ENCODE results near the gene UBE2O. TPM values are rescaled to one million over a fixed set of nuclear protein-coding genes. Genes with fewer than 3 reads are reported as not detected.

Gene UBE2O
- total RNA-seq, 1 donor from 2014 or later = 25.8 TPM

DNA sequence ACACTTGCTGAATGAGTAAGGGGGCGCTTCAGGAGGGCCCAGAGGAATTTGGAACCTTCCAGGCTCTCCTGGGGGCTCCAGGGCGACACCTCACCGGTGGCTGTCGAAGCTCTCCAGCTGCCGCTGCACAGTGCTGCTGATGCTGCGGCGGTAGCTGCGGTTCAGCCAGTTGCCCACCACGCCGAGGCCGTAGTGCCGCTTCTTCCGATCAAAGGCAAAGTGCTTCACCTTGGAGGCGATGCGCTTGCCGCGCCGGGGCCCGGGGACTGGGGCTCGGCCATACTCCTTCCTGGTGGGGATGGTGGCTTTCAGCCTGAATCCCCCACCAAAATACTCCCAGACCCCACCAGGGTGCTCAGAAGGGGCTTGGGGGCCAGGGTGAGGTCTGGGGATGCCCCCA is 23.8 kb upstream of the UBE2O start:
- no peak for FAIRE-seq
- Histone ChIP-seq H3K27ac (ENCODE audit: low read depth, low read length) (no peak overlapping the region), H4K20me1 (ENCODE audit: insufficient read depth, low read length) (no peaks in the 10 kb centered on the region), H3K27me3 (ENCODE audit: insufficient read depth, low read length) (no peaks in the 10 kb centered on the region), H3K4me1 (ENCODE audit: insufficient read depth, low read length) (peaks cover 8% of the 10 kb centered on the region), H3K4me2 (ENCODE audit: low read length) (no peak overlapping the region), H2AFZ (ENCODE audit: low read depth, low read length) (no peak overlapping the region), H3K36me3 (ENCODE audit: insufficient read depth, low read length) (no peaks in the 10 kb centered on the region), H3K9me3 (ENCODE audit: insufficient read depth, low read depth, low read length) (no peaks in the 10 kb centered on the region), H3K4me3 (ENCODE audit: insufficient read depth, low read depth, low read length) (no peak overlapping the region), H3K9ac (ENCODE audit: low read length) (no peak overlapping the region), H3K79me2 (ENCODE audit: insufficient read depth, low read length) (no peaks in the 10 kb centered on the region)
- H3K36me3 Mint-ChIP-seq (ENCODE audit: low read depth, unreplicated experiment) = peaks cover 16% of the 10 kb centered on the region
- H3K4me3 Mint-ChIP-seq (ENCODE audit: unreplicated experiment) = no peak overlapping the region
- H3K27me3 Mint-ChIP-seq (ENCODE audit: low read depth, unreplicated experiment) = no peaks in the 10 kb centered on the region
- TF ChIP-seq EZH2 (IDR thresholded peaks at IDR 0.05; ENCODE audit: insufficient read depth, low read length) = no peak
- TF ChIP-seq, protein P1, sequence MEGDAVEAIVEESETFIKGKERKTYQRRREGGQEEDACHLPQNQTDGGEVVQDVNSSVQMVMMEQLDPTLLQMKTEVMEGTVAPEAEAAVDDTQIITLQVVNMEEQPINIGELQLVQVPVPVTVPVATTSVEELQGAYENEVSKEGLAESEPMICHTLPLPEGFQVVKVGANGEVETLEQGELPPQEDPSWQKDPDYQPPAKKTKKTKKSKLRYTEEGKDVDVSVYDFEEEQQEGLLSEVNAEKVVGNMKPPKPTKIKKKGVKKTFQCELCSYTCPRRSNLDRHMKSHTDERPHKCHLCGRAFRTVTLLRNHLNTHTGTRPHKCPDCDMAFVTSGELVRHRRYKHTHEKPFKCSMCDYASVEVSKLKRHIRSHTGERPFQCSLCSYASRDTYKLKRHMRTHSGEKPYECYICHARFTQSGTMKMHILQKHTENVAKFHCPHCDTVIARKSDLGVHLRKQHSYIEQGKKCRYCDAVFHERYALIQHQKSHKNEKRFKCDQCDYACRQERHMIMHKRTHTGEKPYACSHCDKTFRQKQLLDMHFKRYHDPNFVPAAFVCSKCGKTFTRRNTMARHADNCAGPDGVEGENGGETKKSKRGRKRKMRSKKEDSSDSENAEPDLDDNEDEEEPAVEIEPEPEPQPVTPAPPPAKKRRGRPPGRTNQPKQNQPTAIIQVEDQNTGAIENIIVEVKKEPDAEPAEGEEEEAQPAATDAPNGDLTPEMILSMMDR (IDR thresholded peaks at IDR 0.05; ENCODE audit: insufficient read depth, low read depth, low read length) = no peak
- peaks cover 1% of the 10 kb centered on the region for H3K4me1 Mint-ChIP-seq (ENCODE audit: low read depth, unreplicated experiment)
- peaks cover 2% of the 10 kb centered on the region for H3K9me3 Mint-ChIP-seq (ENCODE audit: unreplicated experiment)
- no peak for DNase-seq (ENCODE audit: low read depth)
- H3K27ac Mint-ChIP-seq (ENCODE audit: unreplicated experiment) = no peak overlapping the region

DNA sequence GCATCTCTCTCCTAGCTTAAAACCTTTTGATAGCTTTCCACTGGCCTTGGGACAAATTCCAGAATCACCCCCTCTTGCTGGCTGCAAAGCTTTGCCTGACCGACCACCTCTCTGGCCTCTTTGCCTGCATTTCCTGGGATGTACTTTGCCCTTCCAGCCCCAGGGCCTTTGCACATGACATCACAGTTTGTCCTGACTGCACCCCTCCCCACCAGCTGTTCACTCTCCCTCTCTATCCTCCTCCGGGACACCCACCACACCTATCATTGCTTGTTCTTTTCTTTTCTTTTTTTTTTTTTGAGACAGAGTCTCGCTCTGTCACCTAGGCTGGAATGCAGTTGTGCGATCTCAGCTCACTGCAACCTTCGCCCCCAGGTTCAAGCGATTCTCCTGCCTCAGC is 22.4 kb upstream of the UBE2O start:
- H3K9ac ChIP-seq (ENCODE audit: low read length) = no peak overlapping the region
- FAIRE-seq = no peak
- H3K27ac Mint-ChIP-seq (ENCODE audit: unreplicated experiment) = no peak overlapping the region

GRCh38 chr17:76474894-76475293 is 21.9 kb upstream of the UBE2O start:
- TF ChIP-seq, protein P1 (IDR thresholded peaks at IDR 0.05; ENCODE audit: insufficient read depth, low read depth, low read length) = no peak
- TF ChIP-seq EZH2 (IDR thresholded peaks at IDR 0.05; ENCODE audit: insufficient read depth, low read length) = no peak
- no peak overlapping the region for H3K27ac Mint-ChIP-seq (ENCODE audit: unreplicated experiment)
- FAIRE-seq (no peak), DNase-seq (ENCODE audit: low read depth) (no peak)
- H3K36me3 ChIP-seq (ENCODE audit: insufficient read depth, low read length) = no peaks in the 10 kb centered on the region
- H3K27me3 Mint-ChIP-seq (ENCODE audit: low read depth, unreplicated experiment) = peaks cover 2% of the 10 kb centered on the region
- H3K4me1 ChIP-seq (ENCODE audit: insufficient read depth, low read length) = no peaks in the 10 kb centered on the region
- no peak overlapping the region for H3K4me3 Mint-ChIP-seq (ENCODE audit: unreplicated experiment)
- H3K79me2 ChIP-seq (ENCODE audit: insufficient read depth, low read length) = no peaks in the 10 kb centered on the region
- no peak overlapping the region for H3K9ac ChIP-seq (ENCODE audit: low read length)
- H4K20me1 ChIP-seq (ENCODE audit: insufficient read depth, low read length) = no peaks in the 10 kb centered on the region
- no peaks in the 10 kb centered on the region for H3K9me3 ChIP-seq (ENCODE audit: insufficient read depth, low read depth, low read length)
- H3K27me3 ChIP-seq (ENCODE audit: insufficient read depth, low read length) = no peaks in the 10 kb centered on the region
- no peak overlapping the region for H3K4me2 ChIP-seq (ENCODE audit: low read length)
- H3K27ac ChIP-seq (ENCODE audit: low read depth, low read length) = no peak overlapping the region
- no peak overlapping the region for H3K4me3 ChIP-seq (ENCODE audit: insufficient read depth, low read depth, low read length)
- H2AFZ ChIP-seq (ENCODE audit: low read depth, low read length) = no peak overlapping the region
- peaks cover 26% of the 10 kb centered on the region for H3K36me3 Mint-ChIP-seq (ENCODE audit: low read depth, unreplicated experiment)
- H3K4me1 Mint-ChIP-seq (ENCODE audit: low read depth, unreplicated experiment) = no peaks in the 10 kb centered on the region
- peaks cover 2% of the 10 kb centered on the region for H3K9me3 Mint-ChIP-seq (ENCODE audit: unreplicated experiment)

More for the DNA sequence above, 22.4 kb upstream of the UBE2O start:
- Mint-ChIP-seq H3K36me3 (ENCODE audit: low read depth, unreplicated experiment) (peaks cover 26% of the 10 kb centered on the region), H3K27me3 (ENCODE audit: low read depth, unreplicated experiment) (peaks cover 2% of the 10 kb centered on the region), H3K4me3 (ENCODE audit: unreplicated experiment) (no peak overlapping the region), H3K4me1 (ENCODE audit: low read depth, unreplicated experiment) (no peaks in the 10 kb centered on the region), H3K9me3 (ENCODE audit: unreplicated experiment) (peaks cover 2% of the 10 kb centered on the region)
- no peak overlapping the region for H3K4me2 ChIP-seq (ENCODE audit: low read length)
- no peaks in the 10 kb centered on the region for H3K36me3 ChIP-seq (ENCODE audit: insufficient read depth, low read length)
- no peaks in the 10 kb centered on the region for H3K79me2 ChIP-seq (ENCODE audit: insufficient read depth, low read length)
- H3K4me1 ChIP-seq (ENCODE audit: insufficient read depth, low read length) = peaks cover under 1% of the 10 kb centered on the region
- DNase-seq (ENCODE audit: low read depth) = no peak
- H4K20me1 ChIP-seq (ENCODE audit: insufficient read depth, low read length) = no peaks in the 10 kb centered on the region
- TF ChIP-seq, protein P1 (IDR thresholded peaks at IDR 0.05; ENCODE audit: insufficient read depth, low read depth, low read length) = no peak
- TF ChIP-seq EZH2 (IDR thresholded peaks at IDR 0.05; ENCODE audit: insufficient read depth, low read length) = no peak
- no peak overlapping the region for H3K27ac ChIP-seq (ENCODE audit: low read depth, low read length)
- no peaks in the 10 kb centered on the region for H3K27me3 ChIP-seq (ENCODE audit: insufficient read depth, low read length)
- H3K4me3 ChIP-seq (ENCODE audit: insufficient read depth, low read depth, low read length) = no peak overlapping the region
- no peak overlapping the region for H2AFZ ChIP-seq (ENCODE audit: low read depth, low read length)
- H3K9me3 ChIP-seq (ENCODE audit: insufficient read depth, low read depth, low read length) = no peaks in the 10 kb centered on the region
